HG02973 (cell line): ENCODE data around the gene ATRN.

ENCODE experiments used
- ATAC-seq: cut with Tn5 transposase; IDR thresholded peaks from one replicate; pipeline ENCODE4 v1.9.1; 2021; ENCODE audit warnings: moderate library complexity; ENCODE audit not compliant: unreplicated experiment

The ATRN gene

GRCh38 chr20:3692706-3693294, 222.0 kb downstream of the ATRN start:
- no peak for ATAC-seq

GRCh38 chr20:3693376-3693775, 222.6 kb downstream of the ATRN start:
- ATAC-seq: no peak

GRCh38 chr20:3694864-3695263, 224.0 kb downstream of the ATRN start:
- ATAC-seq: no peak

GRCh38 chr20:3696200-3696599, 225.4 kb downstream of the ATRN start:
- ATAC-seq: no peak

GRCh38 chr20:3696745-3697587, 226.1 kb downstream of the ATRN start:
- ATAC-seq: no peak

GRCh38 chr20:3697588-3698305, 226.9 kb downstream of the ATRN start:
- no peak for ATAC-seq

GRCh38 chr20:3698591-3699001, 227.8 kb downstream of the ATRN start:
- ATAC-seq: no peak

- no peak for ATAC-seq
These were observed 228.2 kb downstream of the ATRN start for GRCh38 chr20:3699037-3699436.
